Ishikawa (cell line): ENCODE data around the gene PLCL1.

Source experiments
- CEBPB ChIP-seq: IDR thresholded peaks from 2 replicates; pipeline ENCODE4 v1.6.1; 2012
- CREB1 ChIP-seq: IDR thresholded peaks from 2 replicates; pipeline ENCODE4 v1.6.1; 2012; ENCODE audit warnings: low read depth
- EGR1 ChIP-seq: IDR thresholded peaks from 2 replicates; pipeline ENCODE4 v1.6.1; 2012
- EP300 ChIP-seq: IDR thresholded peaks from 2 replicates; pipeline ENCODE4 v1.6.1; 2012; ENCODE audit warnings: borderline replicate concordance
- FOXM1 ChIP-seq: IDR thresholded peaks from 2 replicates; pipeline ENCODE4 v1.6.1; 2012; ENCODE audit warnings: low read depth, borderline replicate concordance
- MAX ChIP-seq: IDR thresholded peaks from 2 replicates; pipeline ENCODE4 v1.6.1; 2012
- NFIC ChIP-seq: IDR thresholded peaks from 2 replicates; pipeline ENCODE4 v1.6.1; 2012
- RAD21 ChIP-seq: IDR thresholded peaks from 2 replicates; pipeline ENCODE4 v1.6.1; 2012; ENCODE audit warnings: low read depth
- REST ChIP-seq: IDR thresholded peaks from 2 replicates; pipeline ENCODE4 v1.6.1; 2012; ENCODE audit warnings: low read depth, mild to moderate bottlenecking
- TAF1 ChIP-seq: IDR thresholded peaks from 2 replicates; pipeline ENCODE4 v1.6.1; 2012; ENCODE audit warnings: low read depth, mild to moderate bottlenecking
- TCF12 ChIP-seq: IDR thresholded peaks from 2 replicates; pipeline ENCODE4 v1.6.1; 2012; ENCODE audit warnings: low read depth
- TEAD4 ChIP-seq: IDR thresholded peaks from 2 replicates; pipeline ENCODE4 v1.6.1; 2012
- USF1 ChIP-seq: IDR thresholded peaks from 2 replicates; pipeline ENCODE4 v1.6.1; 2012
- YY1 ChIP-seq: IDR thresholded peaks from 2 replicates; pipeline ENCODE4 v1.6.1; 2012; ENCODE audit warnings: low read depth
- ZBTB7A ChIP-seq: IDR thresholded peaks from 2 replicates; pipeline ENCODE4 v1.6.1; 2012; ENCODE audit warnings: low read depth

PLCL1 gene

GRCh38 chr2:198044777-198045176, 240.4 kb downstream of the PLCL1 start:
- TF ChIP-seq TAF1 (no peak), EGR1 (no peak)

GRCh38 chr2:198045227-198045626, 240.8 kb downstream of the PLCL1 start:
- no peak for TF ChIP-seq EGR1
- TF ChIP-seq TAF1, result no peak
- TF ChIP-seq MAX, result no peak
- no peak for TF ChIP-seq CEBPB
- no peak for TF ChIP-seq FOXM1
- no peak for TF ChIP-seq RAD21
- no peak for TF ChIP-seq ZBTB7A
- TF ChIP-seq EP300, result no peak
- no peak for TF ChIP-seq YY1
- TF ChIP-seq NFIC, result no peak
- no peak for TF ChIP-seq USF1
- no peak for TF ChIP-seq TCF12
- no peak for TF ChIP-seq TEAD4

- no peak for TF ChIP-seq MAX
- no peak for TF ChIP-seq NFIC
- TF ChIP-seq TEAD4, result no peak
These were observed 248.3 kb downstream of the PLCL1 start for GRCh38 chr2:198052741-198053140.

GRCh38 chr2:198053148-198053547, 248.8 kb downstream of the PLCL1 start:
- no peak for TF ChIP-seq USF1
- no peak for TF ChIP-seq NFIC
- no peak for TF ChIP-seq EP300
- no peak for TF ChIP-seq EGR1
- no peak for TF ChIP-seq CEBPB
- no peak for TF ChIP-seq ZBTB7A
- TF ChIP-seq MAX, result no peak
- TF ChIP-seq TAF1, result no peak
- TF ChIP-seq TEAD4, result no peak
- no peak for TF ChIP-seq YY1
- TF ChIP-seq TCF12, result no peak
- no peak for TF ChIP-seq RAD21

GRCh38 chr2:198053776-198054175, 249.4 kb downstream of the PLCL1 start:
- no peak for TF ChIP-seq RAD21
- TF ChIP-seq EGR1, result no peak
- TF ChIP-seq REST, result no peak
- TF ChIP-seq YY1, result no peak
- no peak for TF ChIP-seq NFIC
- no peak for TF ChIP-seq FOXM1
- no peak for TF ChIP-seq CEBPB
- no peak for TF ChIP-seq TEAD4
- no peak for TF ChIP-seq USF1
- TF ChIP-seq TAF1, result no peak

GRCh38 chr2:198054299-198054698, 249.9 kb downstream of the PLCL1 start:
- TF ChIP-seq TCF12 (no peak), TEAD4 (no peak), CEBPB (no peak), CREB1 (no peak), EGR1 (no peak), TAF1 (no peak)

- TF ChIP-seq MAX, result no peak
- no peak for TF ChIP-seq TAF1
- no peak for TF ChIP-seq NFIC
- no peak for TF ChIP-seq CREB1
- TF ChIP-seq REST, result no peak
- no peak for TF ChIP-seq TCF12
- no peak for TF ChIP-seq EP300
- no peak for TF ChIP-seq USF1
- TF ChIP-seq TEAD4, result no peak
- TF ChIP-seq RAD21, result no peak
- TF ChIP-seq ZBTB7A, result no peak
- TF ChIP-seq FOXM1, result no peak
- no peak for TF ChIP-seq YY1
- no peak for TF ChIP-seq CEBPB
- no peak for TF ChIP-seq EGR1
These were observed 251.3 kb downstream of the PLCL1 start for GRCh38 chr2:198055716-198056115.
